Hepatocyte (in vitro differentiated cells): Measurements from ENCODE around the gene GPATCH8. TPM values are rescaled to one million over a fixed set of nuclear protein-coding genes. Genes with fewer than 3 reads are reported as not detected.
"Not testable (repeated sequence)": the region's sequence is repeated elsewhere in the genome, so short reads cannot be mapped to it uniquely, and the experiment has no call there.

ENCODE experiments used
- DNase-seq: peaks from one replicate; pipeline ENCODE4 v3.0.0-alpha.2; 2016; ENCODE audit warnings: low spot score
- H2AFZ ChIP-seq: fragments of 200-600 bp; sonication (generic); 2 replicates; pipeline ENCODE4 v1.6.0; 2016; ENCODE audit warnings: antibody characterized with exemption, mild to moderate bottlenecking
- H3K27ac ChIP-seq: fragments of 200-600 bp; sonication (generic); 2 replicates; pipeline ENCODE4 v1.5.1; 2016; ENCODE audit warnings: mild to moderate bottlenecking
- H3K27me3 ChIP-seq: fragments of 200-600 bp; sonication (generic); 2 replicates; pipeline ENCODE4 v1.6.1; 2016
- H3K36me3 ChIP-seq: fragments of 200-600 bp; sonication (generic); replicated peaks from 2 replicates; pipeline ENCODE4 v1.5.1; 2016; ENCODE audit warnings: low read depth; ENCODE audit not compliant: insufficient read depth
- H3K4me1 ChIP-seq: fragments of 200-600 bp; sonication (generic); 2 replicates; pipeline ENCODE4 v1.5.1; 2016; ENCODE audit warnings: mild to moderate bottlenecking, moderate library complexity; ENCODE audit not compliant: insufficient read depth
- H3K4me2 ChIP-seq: fragments of 200-600 bp; sonication (generic); 2 replicates; pipeline ENCODE4 v1.6.0; 2016
- H3K4me3 ChIP-seq: fragments of 200-600 bp; sonication (generic); 2 replicates; pipeline ENCODE4 v1.5.1; 2016; ENCODE audit warnings: mild to moderate bottlenecking
- H3K79me2 ChIP-seq: fragments of 200-600 bp; sonication (generic); 2 replicates; pipeline ENCODE4 v1.6.0; 2017; ENCODE audit warnings: mild to moderate bottlenecking
- H3K9me2 ChIP-seq: fragments of 200-600 bp; sonication (generic); replicated peaks from 2 replicates; pipeline ENCODE4 v1.6.0; 2017; ENCODE audit warnings: mild to moderate bottlenecking; ENCODE audit not compliant: insufficient read depth
- H3K9me3 ChIP-seq: fragments of 200-600 bp; sonication (generic); 2 replicates; pipeline ENCODE4 v1.5.1; 2016; ENCODE audit warnings: low read depth, mild to moderate bottlenecking
- H4K20me1 ChIP-seq: fragments of 200-600 bp; sonication (generic); 2 replicates; pipeline ENCODE4 v1.6.0; 2016; ENCODE audit warnings: mild to moderate bottlenecking; ENCODE audit not compliant: insufficient read depth, poor library complexity, severe bottlenecking
- CTCF ChIP-seq: fragments of 200-600 bp; sonication (generic); IDR thresholded peaks from 2 replicates; pipeline ENCODE4 v1.5.1; 2016; ENCODE audit warnings: antibody characterized with exemption, mild to moderate bottlenecking; ENCODE audit not compliant: poor library complexity
- EZH2 ChIP-seq: fragments of 200-600 bp; sonication (generic); IDR thresholded peaks from 2 replicates; pipeline ENCODE4 v1.6.1; 2016; ENCODE audit warnings: antibody characterized with exemption, mild to moderate bottlenecking, borderline replicate concordance
- EZH2phosphoT487 ChIP-seq: fragments of 200-600 bp; sonication (generic); IDR thresholded peaks from one replicate; pipeline ENCODE4 v1.6.1; 2018; ENCODE audit warnings: antibody characterized with exemption, mild to moderate bottlenecking, low read depth, moderate library complexity; ENCODE audit not compliant: unreplicated experiment, severe bottlenecking
- WGBS: methylation state at CpG from one replicate; pipeline ENCODE4 v1.1.6; 2016; ENCODE audit warnings: low lambda C conversion rate; ENCODE audit errors: missing lambda C conversion rate; 5-methylcytosine and 5-hydroxymethylcytosine counted together
- polyA plus RNA-seq: library from polyadenylated mRNA; unstranded; fragments of >200 nt; fragmentation: Nextera tagmentation; extraction: Ambion mirVana; gene quantifications from 2 replicates; pipeline ENCODE4 v1.2.1, GENCODE V29; 2016
- total RNA-seq: library from RNA; depleted of rRNA; stranded (reverse); fragments of >200 nt; gene quantifications from 2 replicates; pipeline ENCODE4 v1.2.3, GENCODE V29; 2014

Gene GPATCH8
- total and polyA plus RNA-seq, 2 experiments from 2014 or later = 30.0 to 42.1 TPM

DNA sequence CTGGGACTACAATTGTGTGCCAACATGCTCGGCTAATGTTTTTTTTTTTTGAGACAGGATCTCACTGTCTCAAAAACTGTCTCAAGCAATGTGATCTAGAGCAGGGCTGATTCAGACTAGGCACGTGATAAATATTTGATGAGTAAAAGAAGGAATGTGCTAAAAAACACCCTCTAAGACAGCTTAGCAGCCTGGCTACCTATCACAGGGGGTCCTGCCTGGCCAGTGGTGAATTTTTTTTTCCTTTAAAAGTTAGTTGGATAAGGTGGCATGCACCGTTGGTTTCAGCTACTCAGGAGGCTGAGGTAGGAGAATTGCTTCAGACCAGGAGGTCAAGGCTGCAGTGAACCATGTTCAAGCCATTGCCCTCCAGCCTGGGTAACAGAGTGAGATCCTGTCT, 14.8 kb upstream of the GPATCH8 start:
- Histone ChIP-seq H3K4me2 (no peak overlapping the region), H3K9me3 (no peaks in the 10 kb centered on the region), H3K27me3 (no peaks in the 10 kb centered on the region), H3K27ac (no peak overlapping the region), H4K20me1 (no peaks in the 10 kb centered on the region), H3K4me1 (no peaks in the 10 kb centered on the region), H3K79me2 (no peaks in the 10 kb centered on the region), H3K4me3 (no peak overlapping the region), H3K9me2 (no peaks in the 10 kb centered on the region), H3K36me3 (no peaks in the 10 kb centered on the region), H2AFZ (no peak overlapping the region)
- no peak for DNase-seq
- WGBS = 68% methylated on average over 3 of the region's 3 CpGs
- TF ChIP-seq EZH2phosphoT487 (no peak), EZH2 (no peak)

GRCh38 chr17:44511241-44512134, 8.3 kb upstream of the GPATCH8 start:
- not testable (repeated sequence) for H3K4me2 ChIP-seq, H3K4me3 ChIP-seq, H3K4me1 ChIP-seq, H3K79me2 ChIP-seq, H3K36me3 ChIP-seq, DNase-seq, H4K20me1 ChIP-seq, H3K27me3 ChIP-seq, H3K9me2 ChIP-seq, H3K27ac ChIP-seq, H3K9me3 ChIP-seq
- H2AFZ ChIP-seq = peak overlapping the region; percentile 31
- WGBS = 34% methylated on average over 14 of the region's 14 CpGs

GRCh38 chr17:44506939-44507604, 3.9 kb upstream of the GPATCH8 start:
- H3K4me1 ChIP-seq, H3K27ac ChIP-seq, H3K79me2 ChIP-seq, H3K4me2 ChIP-seq, H2AFZ ChIP-seq, H3K9me2 ChIP-seq, H3K4me3 ChIP-seq, H4K20me1 ChIP-seq, DNase-seq, H3K27me3 ChIP-seq, H3K9me3 ChIP-seq, H3K36me3 ChIP-seq: not testable (repeated sequence)
- 92% methylated on average over 10 of the region's 10 CpGs for WGBS

DNA sequence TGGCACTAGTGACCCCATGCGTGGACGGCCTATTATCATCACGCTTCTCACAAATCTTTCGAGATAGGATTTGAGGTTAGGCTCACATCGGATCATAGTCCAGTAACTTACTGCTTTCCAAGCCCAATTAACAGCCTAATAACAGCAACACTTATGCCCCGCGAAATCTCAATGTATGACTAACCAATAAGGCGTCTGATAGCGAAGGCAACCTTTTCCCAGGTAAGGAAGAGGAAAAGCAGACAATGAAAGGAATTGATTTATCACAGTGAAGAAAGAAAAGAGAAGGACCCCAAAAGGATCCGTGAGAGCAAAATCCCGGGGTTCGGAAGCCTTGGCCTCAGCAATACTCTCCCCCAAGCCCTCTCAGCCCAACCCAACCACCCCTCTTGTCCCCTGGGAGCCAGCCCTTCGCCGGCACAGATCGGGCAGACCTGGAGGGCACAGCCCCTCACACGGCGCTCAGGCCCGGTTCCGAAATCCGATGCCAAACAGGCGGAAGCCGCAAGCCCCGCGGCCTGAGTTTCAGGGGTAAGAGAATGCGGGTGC, 534 bp downstream of the GPATCH8 start:
- H3K27me3 ChIP-seq = no peaks in the 10 kb centered on the region
- peaks cover 47% of the 10 kb centered on the region for H4K20me1 ChIP-seq
- 2% methylated on average over 23 of the region's 25 CpGs for WGBS
- no peaks in the 10 kb centered on the region for H3K36me3 ChIP-seq
- H2AFZ ChIP-seq = peak overlapping the region; percentile 73
- no peaks in the 10 kb centered on the region for H3K9me2 ChIP-seq
- peak overlapping the region; percentile 96 for H3K4me2 ChIP-seq
- TF ChIP-seq EZH2phosphoT487 = no peak
- TF ChIP-seq EZH2 = no peak
- TF ChIP-seq CTCF = no peak
- H3K79me2 ChIP-seq = peaks cover 53% of the 10 kb centered on the region
- H3K27ac ChIP-seq = peak overlapping the region; percentile 98
- DNase-seq = peak; percentile 34
- H3K4me3 ChIP-seq = peak overlapping the region; percentile 85
- peaks cover 27% of the 10 kb centered on the region for H3K4me1 ChIP-seq
- H3K9me3 ChIP-seq = no peaks in the 10 kb centered on the region
